ENCODE data around the gene ARL14EP. TPM values are rescaled to one million over a fixed set of nuclear protein-coding genes. Genes with fewer than 3 reads are reported as not detected.

ARL14EP gene
- total RNA-seq, 4 donors from 2014 or later = 10.8 to 17.2 (median 14.6) TPM

GRCh38 chr11:30316237-30316636 is 6.7 kb upstream of the ARL14EP start:
- 74 to 78% methylated on average over 1 of the region's 1 CpG for WGBS, 2 donors
- DNase-seq (ENCODE audit: low spot score in 2 of 2) = no peak
- no peak overlapping the region for H3K4me3 ChIP-seq (ENCODE audit: low read depth, poor library complexity, severe bottlenecking)
- intact Hi-C loops (cut with DNase I; ENCODE audit: low total_unique reads) = no loop called here
- TF ChIP-seq CTCF (IDR thresholded peaks at IDR 0.05) (no peak), POLR2A (IDR thresholded peaks at IDR 0.05) (no peak)

- intact Hi-C loops (cut with DNase I; ENCODE audit: low total_unique reads) = no loop called here
- DNase-seq (ENCODE audit: low spot score in 2 of 2) = no peak
- WGBS, 2 donors = 67 to 68% methylated on average over 2 of the region's 2 CpGs
- TF ChIP-seq CTCF (IDR thresholded peaks at IDR 0.05) = no peak
- no peak for TF ChIP-seq POLR2A (IDR thresholded peaks at IDR 0.05)
- no peak overlapping the region for H3K4me3 ChIP-seq (ENCODE audit: low read depth, poor library complexity, severe bottlenecking)
Observed at GRCh38 chr11:30317030-30317429, 5.9 kb upstream of the ARL14EP start.

- TF ChIP-seq POLR2A (IDR thresholded peaks at IDR 0.05) (no peak), CTCF (IDR thresholded peaks at IDR 0.05) (no peak)
- no peak for DNase-seq (ENCODE audit: low spot score in 2 of 2)
- 91 to 95% methylated on average over 4 of the region's 4 CpGs for WGBS, 2 donors
- intact Hi-C loops (cut with DNase I; ENCODE audit: low total_unique reads) = no loop called here
- no peak overlapping the region for H3K4me3 ChIP-seq (ENCODE audit: low read depth, poor library complexity, severe bottlenecking)
Observed at GRCh38 chr11:30321321-30321720, 1.6 kb upstream of the ARL14EP start.

GRCh38 chr11:30322191-30322590 is 713 bp upstream of the ARL14EP start:
- intact Hi-C loops (cut with DNase I; ENCODE audit: low total_unique reads) = no loop called here
- TF ChIP-seq POLR2A (IDR thresholded peaks at IDR 0.05) (no peak), CTCF (IDR thresholded peaks at IDR 0.05) (no peak)
- 59 to 87% methylated on average over 6 of the region's 6 CpGs for WGBS, 2 donors
- no peak overlapping the region for H3K4me3 ChIP-seq (ENCODE audit: low read depth, poor library complexity, severe bottlenecking)
- DNase-seq (ENCODE audit: low spot score in 2 of 2) = no peak

- no peak for DNase-seq (ENCODE audit: low spot score in 2 of 2)
- no peak overlapping the region for H3K4me3 ChIP-seq (ENCODE audit: low read depth, poor library complexity, severe bottlenecking)
- intact Hi-C loops (cut with DNase I; ENCODE audit: low total_unique reads) = no loop called here
- 76 to 79% methylated on average over 2 of the region's 2 CpGs for WGBS, 2 donors
- no peak for TF ChIP-seq CTCF (IDR thresholded peaks at IDR 0.05)
- TF ChIP-seq POLR2A (IDR thresholded peaks at IDR 0.05) = no peak
Observed at GRCh38 chr11:30326114-30326778, 3.3 kb downstream of the ARL14EP start.

- intact Hi-C loops (cut with DNase I; ENCODE audit: low total_unique reads) = no loop called here
- TF ChIP-seq POLR2A (IDR thresholded peaks at IDR 0.05) (no peak), CTCF (IDR thresholded peaks at IDR 0.05) (no peak)
- DNase-seq (ENCODE audit: low spot score in 2 of 2) = no peak
- 76 to 82% methylated on average over 2 of the region's 2 CpGs for WGBS, 2 donors
- no peak overlapping the region for H3K4me3 ChIP-seq (ENCODE audit: low read depth, poor library complexity, severe bottlenecking)
Observed at GRCh38 chr11:30326906-30327305, 4.0 kb downstream of the ARL14EP start.
